Cerebellar cortex (tissue), 1 donor: ENCODE results near the gene MAZ.
"Not testable (repeated sequence)": the region's sequence is repeated elsewhere in the genome, so short reads cannot be mapped to it uniquely, and the experiment has no call there.

Experiments
- DNase-seq: peaks from one replicate; pipeline ENCODE4 v3.0.0-alpha.2; 2015; ENCODE audit warnings: low spot score

The MAZ gene

GRCh38 chr16:29806099-29806579, at the start of gene MAZ:
Gene MAZ, plus strand, starts transcription at chr16:29806529. Its CDS starts 173 bp downstream, at chr16:29806702.
- no peak for DNase-seq

GRCh38 chr16:29756654-29757053, 49.7 kb upstream of the MAZ start:
- no peak for DNase-seq

- not testable (repeated sequence) for DNase-seq
These were observed 49.2 kb upstream of the MAZ start for GRCh38 chr16:29757086-29757485.

GRCh38 chr16:29757950-29758466, 48.3 kb upstream of the MAZ start:
- no peak for DNase-seq

- DNase-seq = no peak
These were observed 45.6 kb upstream of the MAZ start for GRCh38 chr16:29760567-29761279.

- not testable (repeated sequence) for DNase-seq
These were observed 45.1 kb upstream of the MAZ start for GRCh38 chr16:29761280-29761651.

- no peak for DNase-seq
These were observed 44.4 kb upstream of the MAZ start for GRCh38 chr16:29761882-29762281.

GRCh38 chr16:29763326-29763725, 43.0 kb upstream of the MAZ start:
- no peak for DNase-seq

- DNase-seq = no peak
These were observed 40.9 kb upstream of the MAZ start for GRCh38 chr16:29765167-29766032.

GRCh38 chr16:29766571-29766970, 39.8 kb upstream of the MAZ start:
- no peak for DNase-seq

- no peak for DNase-seq
These were observed 39.3 kb upstream of the MAZ start for GRCh38 chr16:29767062-29767461.

GRCh38 chr16:29769507-29769906, 36.8 kb upstream of the MAZ start:
- DNase-seq = no peak

GRCh38 chr16:29770250-29770929, 35.9 kb upstream of the MAZ start:
- no peak for DNase-seq

- not testable (repeated sequence) for DNase-seq
These were observed 34.0 kb upstream of the MAZ start for GRCh38 chr16:29772330-29772729.

- DNase-seq = no peak
These were observed 31.6 kb upstream of the MAZ start for GRCh38 chr16:29774730-29775129.

GRCh38 chr16:29775742-29776408, 30.5 kb upstream of the MAZ start:
- no peak for DNase-seq

- no peak for DNase-seq
These were observed 28.6 kb upstream of the MAZ start, which contains the start of gene ZG16 for GRCh38 chr16:29777576-29778350. Gene ZG16, plus strand, starts transcription at chr16:29778256. Its CDS starts 1,011 bp downstream, at chr16:29779267.

- no peak for DNase-seq
These were observed 26.9 kb upstream of the MAZ start for GRCh38 chr16:29779474-29779873.

GRCh38 chr16:29783094-29783953, 23.0 kb upstream of the MAZ start:
- DNase-seq = not testable (repeated sequence)

GRCh38 chr16:29784157-29784556, 22.2 kb upstream of the MAZ start:
- DNase-seq = no peak
